Esophagus squamous epithelium (tissue), 5 donors: Measurements from ENCODE around the gene MTG2. TPM values are rescaled to one million over a fixed set of nuclear protein-coding genes. Genes with fewer than 3 reads are reported as not detected.

ENCODE experiments used
- DNase-seq: peaks from one replicate; lab custom pipeline; 2025; lab: John Stamatoyannopoulos, UW
- H3K27ac ChIP-seq, 4 donors: fragments of 200-600 bp; sonication (generic); one replicate each; pipeline ENCODE4 v1.5.1; 2016 to 2019; ENCODE audit warnings: mild to moderate bottlenecking in 1 of 4
- H3K27me3 ChIP-seq, 4 donors: fragments of 200-600 bp; sonication (generic); 1 replicate in 3 of 4; 2 replicates in 1 of 4; pipeline versions ENCODE4 v1.5.1 to v1.6.0; 2017 to 2021; ENCODE audit warnings: antibody characterized with exemption in 1 of 4
- H3K36me3 ChIP-seq, 3 donors: fragments of 200-600 bp; sonication (generic); one replicate each; pipeline ENCODE4 v1.5.1; 2016 to 2019
- H3K4me1 ChIP-seq, 3 donors: fragments of 200-600 bp; sonication (generic); one replicate each; pipeline ENCODE4 v1.5.1; 2017 to 2019
- H3K4me3 ChIP-seq, 4 donors: fragments of 200-600 bp; sonication (generic); 1 replicate in 3 of 4; 2 replicates in 1 of 4; pipeline ENCODE4 v1.5.1; 2016 to 2019; ENCODE audit warnings: mild to moderate bottlenecking in 2 of 4, moderate library complexity in 1 of 4
- H3K9me3 ChIP-seq, 3 donors: fragments of 200-600 bp; sonication (generic); one replicate each; pipeline ENCODE4 v1.5.1; 2016 to 2019
- POLR2A ChIP-seq, 4 donors: fragments of 450-650 bp; IDR thresholded peaks; one replicate each; pipeline ENCODE4 v1.6.1; 2017; ENCODE audit warnings: antibody characterized with exemption in 4 of 4, mild to moderate bottlenecking in 4 of 4, moderate library complexity in 3 of 4
- WGBS, 2 donors: methylation state at CpG; one replicate each; pipeline ENCODE4 v1.1.5; 2018; 5-methylcytosine and 5-hydroxymethylcytosine counted together
- intact Hi-C: fragments of 100-400 bp; cut with DNase I; formaldehyde crosslinking; loops from one replicate; pipeline ENCODE4 v1.15.0; 2022
- total RNA-seq, 4 donors: library from RNA; depleted of rRNA; stranded (reverse); fragments of >200 nt; gene quantifications; one replicate each; pipeline ENCODE4 v1.1.0, GENCODE V29; 2016
- TF ChIP-seq, protein P1 (sequence below), 6 experiments: fragments of 450-650 bp in 4 of 6; fragments of 200-600 bp in 2 of 6; sonication (generic) in 2 of 6; IDR thresholded peaks; one replicate each; pipeline ENCODE4 v1.5.1; 2016 to 2019; ENCODE audit warnings: antibody characterized with exemption in 6 of 6, mild to moderate bottlenecking in 4 of 6, moderate library complexity in 4 of 6
- donor health status: DM: yes; HTN: yes; CAD: no.

MTG2 gene
- total RNA-seq, 4 donors from 2014 or later: 17.4 to 25.5 (median 21.7) TPM

DNA sequence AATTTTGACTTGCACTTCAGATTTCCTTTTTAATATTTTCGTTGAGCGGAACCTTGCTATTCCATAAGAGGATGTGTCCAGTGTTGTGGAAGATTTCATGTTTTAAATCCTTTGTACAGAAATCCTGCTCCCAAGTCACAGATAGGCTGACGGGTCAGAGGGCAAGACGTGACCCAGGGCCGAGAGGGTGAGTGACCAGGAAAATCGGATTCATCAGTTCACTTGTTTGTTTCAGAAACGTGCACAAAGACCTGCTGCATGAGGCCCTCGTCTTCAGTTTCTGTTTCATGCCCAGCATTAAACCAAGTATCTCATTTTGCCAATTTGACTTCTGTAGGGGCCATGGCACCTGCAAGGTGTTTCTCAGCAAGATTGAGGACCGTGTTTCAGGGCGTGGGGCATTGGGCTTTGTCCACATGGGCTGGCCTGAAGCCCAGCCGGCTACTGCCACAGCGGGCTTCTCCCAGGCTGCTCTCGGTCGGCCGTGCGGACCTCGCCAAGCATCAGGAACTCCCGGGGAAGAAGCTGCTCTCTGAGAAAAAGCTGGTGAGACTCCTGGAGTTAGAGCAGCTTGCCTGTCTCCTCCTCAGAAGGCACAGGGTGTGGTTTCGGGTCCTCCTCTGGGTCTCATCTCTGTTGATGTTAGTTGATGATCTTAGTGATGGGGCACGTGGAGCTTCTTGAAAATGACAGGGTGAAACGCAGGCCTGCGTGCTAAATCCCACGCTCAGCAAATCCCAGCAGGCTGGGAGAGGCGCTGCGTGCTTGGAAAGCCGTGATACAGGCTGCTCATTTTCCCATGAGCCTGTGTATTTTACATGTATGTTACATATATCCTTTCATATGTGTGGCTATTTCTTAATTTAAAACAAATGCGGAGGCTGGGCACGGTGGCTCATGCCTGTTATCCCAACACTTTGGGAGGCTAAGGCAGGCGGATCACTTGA is 10.5 kb downstream of the MTG2 start:
- no peaks in the 10 kb centered on the region for H3K4me1 ChIP-seq
- no peak overlapping the region for H3K27ac ChIP-seq
- 89 to 92% methylated on average over 17 to 21 of the region's 29 CpGs for WGBS, 2 donors
- no peak for DNase-seq
- no peaks in the 10 kb centered on the region for H3K27me3 ChIP-seq
- no peak for TF ChIP-seq POLR2A (IDR thresholded peaks at IDR 0.05)
- TF ChIP-seq, protein P1, sequence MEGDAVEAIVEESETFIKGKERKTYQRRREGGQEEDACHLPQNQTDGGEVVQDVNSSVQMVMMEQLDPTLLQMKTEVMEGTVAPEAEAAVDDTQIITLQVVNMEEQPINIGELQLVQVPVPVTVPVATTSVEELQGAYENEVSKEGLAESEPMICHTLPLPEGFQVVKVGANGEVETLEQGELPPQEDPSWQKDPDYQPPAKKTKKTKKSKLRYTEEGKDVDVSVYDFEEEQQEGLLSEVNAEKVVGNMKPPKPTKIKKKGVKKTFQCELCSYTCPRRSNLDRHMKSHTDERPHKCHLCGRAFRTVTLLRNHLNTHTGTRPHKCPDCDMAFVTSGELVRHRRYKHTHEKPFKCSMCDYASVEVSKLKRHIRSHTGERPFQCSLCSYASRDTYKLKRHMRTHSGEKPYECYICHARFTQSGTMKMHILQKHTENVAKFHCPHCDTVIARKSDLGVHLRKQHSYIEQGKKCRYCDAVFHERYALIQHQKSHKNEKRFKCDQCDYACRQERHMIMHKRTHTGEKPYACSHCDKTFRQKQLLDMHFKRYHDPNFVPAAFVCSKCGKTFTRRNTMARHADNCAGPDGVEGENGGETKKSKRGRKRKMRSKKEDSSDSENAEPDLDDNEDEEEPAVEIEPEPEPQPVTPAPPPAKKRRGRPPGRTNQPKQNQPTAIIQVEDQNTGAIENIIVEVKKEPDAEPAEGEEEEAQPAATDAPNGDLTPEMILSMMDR (IDR thresholded peaks at IDR 0.05): no peak
- intact Hi-C loops: no loop called here
- H3K36me3 ChIP-seq: peaks cover 14 to 94% (median 17%) of the 10 kb centered on the region in 3 donors
- H3K4me3 ChIP-seq: no peak overlapping the region
- H3K9me3 ChIP-seq: no peaks in the 10 kb centered on the region

- no peaks in the 10 kb centered on the region for H3K9me3 ChIP-seq
- H3K4me1 ChIP-seq: no peaks in the 10 kb centered on the region
- no peaks in the 10 kb centered on the region for H3K27me3 ChIP-seq
- TF ChIP-seq, protein P1 (IDR thresholded peaks at IDR 0.05): no peak
- no peak for TF ChIP-seq POLR2A (IDR thresholded peaks at IDR 0.05)
- H3K36me3 ChIP-seq: peaks cover 19 to 98% (median 25%) of the 10 kb centered on the region in 3 donors
- H3K4me3 ChIP-seq: no peak overlapping the region
- no peak for DNase-seq
- intact Hi-C loops: no loop called here
- 79 to 89% methylated on average over 5 to 8 of the region's 8 CpGs for WGBS, 2 donors
- H3K27ac ChIP-seq: no peak overlapping the region
Measured at GRCh38 chr20:62195075-62195405, 12.2 kb downstream of the MTG2 start.

DNA sequence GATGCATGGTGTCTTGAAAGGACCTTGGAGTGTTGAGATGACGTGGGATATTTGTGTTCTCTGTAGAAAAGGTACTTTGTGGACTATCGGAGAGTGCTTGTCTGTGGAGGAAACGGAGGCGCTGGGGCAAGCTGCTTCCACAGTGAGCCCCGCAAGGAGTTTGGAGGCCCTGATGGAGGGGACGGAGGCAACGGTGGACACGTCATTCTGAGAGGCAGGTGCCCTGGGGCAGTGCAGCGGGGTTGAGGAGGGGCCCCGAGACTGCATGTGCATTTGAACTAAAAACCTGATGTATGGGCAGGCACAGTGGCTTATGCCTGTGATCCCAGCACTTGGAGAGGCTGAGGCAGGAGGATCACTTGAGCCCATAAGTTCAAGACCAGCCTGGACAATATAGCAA is 12.9 kb downstream of the MTG2 start:
- Histone ChIP-seq H3K4me1 (no peaks in the 10 kb centered on the region), H3K27me3 (no peaks in the 10 kb centered on the region), H3K9me3 (no peaks in the 10 kb centered on the region), H3K4me3 (no peak overlapping the region), H3K27ac (no peak overlapping the region), H3K36me3 (peaks cover 23 to 98% (median 29%) of the 10 kb centered on the region in 3 donors)
- intact Hi-C loops: no loop called here
- 86 to 93% methylated on average over 10 of the region's 10 CpGs for WGBS, 2 donors
- TF ChIP-seq POLR2A (IDR thresholded peaks at IDR 0.05): no peak
- TF ChIP-seq, protein P1 (IDR thresholded peaks at IDR 0.05): no peak
- no peak for DNase-seq

- intact Hi-C loops: no loop called here
- no peak for DNase-seq
- Histone ChIP-seq H3K27ac (no peak overlapping the region), H3K27me3 (no peaks in the 10 kb centered on the region), H3K4me1 (no peaks in the 10 kb centered on the region), H3K9me3 (no peaks in the 10 kb centered on the region), H3K36me3 (peaks cover 27 to 98% (median 35%) of the 10 kb centered on the region in 3 donors), H3K4me3 (no peak overlapping the region)
- no peak for TF ChIP-seq POLR2A (IDR thresholded peaks at IDR 0.05)
- TF ChIP-seq, protein P1 (IDR thresholded peaks at IDR 0.05): no peak
- 93 to 98% methylated on average over 9 to 10 of the region's 10 CpGs for WGBS, 2 donors
Measured at GRCh38 chr20:62196286-62196685, 13.5 kb downstream of the MTG2 start.

GRCh38 chr20:62197311-62197710 is 14.5 kb downstream of the MTG2 start:
- WGBS, 2 donors: 85 to 98% methylated on average over 9 of the region's 9 CpGs

More at GRCh38 chr20:62197311-62197710, 14.5 kb downstream of the MTG2 start:
- H3K27me3 ChIP-seq: no peaks in the 10 kb centered on the region
- H3K36me3 ChIP-seq: peaks cover 33 to 99% (median 41%) of the 10 kb centered on the region in 3 donors
- H3K27ac ChIP-seq: no peak overlapping the region
- no peaks in the 10 kb centered on the region for H3K4me1 ChIP-seq
- H3K4me3 ChIP-seq: no peak overlapping the region
- no peaks in the 10 kb centered on the region for H3K9me3 ChIP-seq
- intact Hi-C loops: no loop called here
- TF ChIP-seq POLR2A (IDR thresholded peaks at IDR 0.05): no peak
- TF ChIP-seq, protein P1 (IDR thresholded peaks at IDR 0.05): no peak
- no peak for DNase-seq
